Retina (tissue), 1 donor: ENCODE results near the gene DCLK1.
A peak's percentile ranks its signal among the peaks of the same experiment; 100 is the strongest.
"Not testable (repeated sequence)": the region's sequence is repeated elsewhere in the genome, so short reads cannot be mapped to it uniquely, and the experiment has no call there.

Experiments used
- DNase-seq: peaks from one replicate; pipeline ENCODE4 v3.0.0-alpha.2; 2016

Gene DCLK1

GRCh38 chr13:36031490-36031889 lies 99.7 kb downstream of the DCLK1 start:
- DNase-seq: no peak

GRCh38 chr13:36030670-36031331 lies 100.4 kb downstream of the DCLK1 start:
- no peak for DNase-seq

- no peak for DNase-seq
Observed at GRCh38 chr13:36029166-36029565, 102.0 kb downstream of the DCLK1 start.

GRCh38 chr13:36028359-36029025 lies 102.7 kb downstream of the DCLK1 start:
- no peak for DNase-seq

GRCh38 chr13:36026531-36026930 lies 104.7 kb downstream of the DCLK1 start:
- DNase-seq: no peak

- no peak for DNase-seq
Observed at GRCh38 chr13:36014763-36015162, 116.4 kb downstream of the DCLK1 start.

- no peak for DNase-seq
Observed at GRCh38 chr13:36006894-36007675, 124.1 kb downstream of the DCLK1 start.

- no peak for DNase-seq
Observed at GRCh38 chr13:36006347-36006746, 124.8 kb downstream of the DCLK1 start.

GRCh38 chr13:36001561-36001960 lies 129.6 kb downstream of the DCLK1 start:
- no peak for DNase-seq

GRCh38 chr13:36000028-36000427 lies 131.2 kb downstream of the DCLK1 start:
- no peak for DNase-seq

- DNase-seq: no peak
Observed at GRCh38 chr13:35996360-35996759, 134.8 kb downstream of the DCLK1 start.

- DNase-seq: no peak
Observed at GRCh38 chr13:35995136-35995535, 136.0 kb downstream of the DCLK1 start.

GRCh38 chr13:35994131-35994966 lies 136.8 kb downstream of the DCLK1 start:
- DNase-seq: peak; percentile 57

- DNase-seq: no peak
Observed at GRCh38 chr13:35993686-35994085, 137.5 kb downstream of the DCLK1 start.

- DNase-seq: no peak
Observed at GRCh38 chr13:35992964-35993363, 138.2 kb downstream of the DCLK1 start.

- no peak for DNase-seq
Observed at GRCh38 chr13:35990196-35990595, 141.0 kb downstream of the DCLK1 start.

- DNase-seq: no peak
Observed at GRCh38 chr13:35988648-35989081, 142.5 kb downstream of the DCLK1 start.

GRCh38 chr13:35987572-35988513 lies 143.3 kb downstream of the DCLK1 start:
- DNase-seq: no peak

- DNase-seq: peak; percentile 84
Observed at GRCh38 chr13:35984776-35985453, 146.3 kb downstream of the DCLK1 start.

GRCh38 chr13:35984287-35984686 lies 146.9 kb downstream of the DCLK1 start:
- DNase-seq: peak; percentile 52

GRCh38 chr13:35983703-35984102 lies 147.5 kb downstream of the DCLK1 start:
- DNase-seq: not testable (repeated sequence)
